NB4 (cell line): ENCODE results near the gene ZFPM1.

Experiments
- DNase-seq: peaks from one replicate; pipeline ENCODE4 v3.0.0; 2010; ENCODE audit warnings: low read depth
- H3K4me3 ChIP-seq: one replicate; pipeline ENCODE4 v1.5.1; 2011; ENCODE audit warnings: mild to moderate bottlenecking, low read depth, low read length, moderate library complexity
- CTCF ChIP-seq: IDR thresholded peaks from one replicate; pipeline ENCODE4 v1.5.1; 2012; ENCODE audit warnings: low read depth, low read length
- MAX ChIP-seq: IDR thresholded peaks from 2 replicates; pipeline ENCODE4 v1.6.1; 2011; ENCODE audit warnings: low read depth, low read length
- MYC ChIP-seq: IDR thresholded peaks from 2 replicates; pipeline ENCODE4 v1.6.1; 2011; ENCODE audit warnings: low read depth, low read length
- POLR2A ChIP-seq: IDR thresholded peaks from 2 replicates; pipeline ENCODE4 v1.6.1; 2011; ENCODE audit warnings: mild to moderate bottlenecking; ENCODE audit not compliant: insufficient read length; ENCODE audit errors: extremely low read depth

ZFPM1 gene

DNA sequence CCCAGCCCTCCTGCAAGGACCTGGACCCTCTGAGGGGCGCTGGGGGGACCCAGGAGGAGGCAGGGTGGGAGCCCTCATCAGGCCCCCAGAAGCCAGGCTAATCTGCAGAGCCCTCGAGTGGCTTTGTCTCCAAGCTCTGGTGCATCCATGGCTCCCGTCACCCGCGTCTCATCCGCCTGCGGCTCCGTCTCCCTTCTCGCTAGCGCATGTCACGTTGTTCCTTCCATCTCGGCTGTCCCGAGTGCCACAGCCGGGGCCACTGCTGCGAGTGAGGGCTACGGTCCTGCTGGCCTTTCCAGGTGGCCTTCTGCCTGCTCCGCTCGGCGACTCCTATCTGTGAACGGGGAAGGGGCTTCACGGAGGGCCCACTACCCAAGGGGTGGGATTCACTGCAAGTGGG, 53.6 kb downstream of the ZFPM1 start:
- no peak for DNase-seq
- no peak for TF ChIP-seq POLR2A
- TF ChIP-seq CTCF: no peak
- no peak for TF ChIP-seq MYC
- no peak for TF ChIP-seq MAX
- no peak overlapping the region for H3K4me3 ChIP-seq

DNA sequence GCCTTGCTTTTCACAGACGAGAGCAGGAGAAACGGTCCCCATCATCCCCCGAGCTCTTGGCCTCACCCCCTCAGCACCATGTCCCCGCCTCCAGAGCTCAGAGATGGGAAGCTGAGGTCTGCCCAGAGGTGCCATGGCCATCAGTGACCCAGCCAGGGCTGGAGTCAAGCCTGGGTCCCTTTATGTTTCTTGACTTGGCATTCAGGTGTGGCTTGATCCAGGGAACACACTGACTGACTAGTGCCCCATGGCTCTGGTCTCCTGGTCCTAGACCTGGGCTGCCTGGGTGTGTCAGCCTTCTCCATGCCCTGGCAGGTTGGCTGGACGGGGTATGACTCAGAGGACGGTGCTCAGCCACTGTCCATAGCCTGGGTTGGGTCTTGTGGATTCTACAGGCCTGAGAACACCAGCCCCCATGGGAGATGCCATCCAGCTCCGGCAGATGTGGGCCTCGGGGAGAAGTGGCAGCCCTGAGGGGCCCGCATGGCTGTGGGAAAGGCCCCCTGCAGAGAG, 54.2 kb downstream of the ZFPM1 start:
- no peak for DNase-seq
- TF ChIP-seq CTCF (no peak), POLR2A (no peak), MYC (no peak), MAX (no peak)
- H3K4me3 ChIP-seq: no peak overlapping the region

DNA sequence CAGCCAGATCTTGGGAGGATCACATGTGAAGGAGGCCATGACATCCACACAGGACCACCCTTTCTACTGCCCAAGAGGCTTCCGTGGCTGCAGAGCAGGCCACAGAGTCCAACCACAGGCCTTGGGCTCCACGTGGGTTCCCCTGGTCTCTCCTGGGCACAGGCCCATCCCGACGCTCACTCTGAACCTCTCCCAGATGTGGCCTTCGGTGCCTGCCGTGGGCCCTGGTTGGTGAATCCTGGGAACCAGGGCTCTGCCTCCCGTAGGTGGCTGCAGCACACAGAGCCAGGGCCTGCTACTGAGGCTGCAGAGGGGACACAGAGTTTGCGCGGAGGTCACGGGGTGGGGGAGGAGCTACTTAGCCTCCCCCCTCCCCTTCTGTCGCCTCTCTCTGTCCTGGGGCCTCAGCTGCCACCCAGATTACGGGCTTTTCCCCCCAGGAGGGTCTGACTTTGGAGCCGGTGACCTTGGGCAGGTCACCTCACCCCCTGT, 55.3 kb downstream of the ZFPM1 start:
- H3K4me3 ChIP-seq: no peak overlapping the region
- DNase-seq: no peak
- no peak for TF ChIP-seq POLR2A
- TF ChIP-seq MYC: no peak
- TF ChIP-seq CTCF: no peak
- TF ChIP-seq MAX: no peak

- H3K4me3 ChIP-seq: no peak overlapping the region
- TF ChIP-seq CTCF: no peak
- TF ChIP-seq MAX: no peak
- no peak for TF ChIP-seq POLR2A
- no peak for TF ChIP-seq MYC
- DNase-seq: no peak
Measured at GRCh38 chr16:88508868-88509748, 56.0 kb downstream of the ZFPM1 start.

DNA sequence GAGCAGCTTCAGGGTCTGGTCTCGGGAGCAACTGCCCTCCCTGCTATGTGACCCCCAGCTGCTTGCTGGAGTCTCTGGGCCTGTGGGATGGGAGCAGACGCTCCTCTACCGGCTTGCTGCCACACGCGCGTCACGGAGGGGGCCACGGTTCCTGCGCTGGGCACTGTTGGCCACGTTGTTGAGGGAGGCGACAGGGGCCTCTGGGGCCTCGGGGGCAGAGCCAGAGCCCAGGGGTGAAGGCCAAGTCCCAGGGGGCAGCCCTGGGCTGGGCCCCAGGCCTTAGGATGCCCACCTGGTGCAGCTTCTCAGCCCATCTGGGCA, 56.6 kb downstream of the ZFPM1 start:
- TF ChIP-seq CTCF: no peak
- no peak for TF ChIP-seq MAX
- TF ChIP-seq MYC: no peak
- TF ChIP-seq POLR2A: no peak
- no peak for DNase-seq

More for the DNA sequence above, 56.6 kb downstream of the ZFPM1 start:
- no peak overlapping the region for H3K4me3 ChIP-seq
